ENCODE measurements around the gene ST13.
A peak's percentile ranks its signal among the peaks of the same experiment; 100 is the strongest.
"Not testable (repeated sequence)": the region's sequence is repeated elsewhere in the genome, so short reads cannot be mapped to it uniquely, and the experiment has no call there.

Gene ST13

DNA sequence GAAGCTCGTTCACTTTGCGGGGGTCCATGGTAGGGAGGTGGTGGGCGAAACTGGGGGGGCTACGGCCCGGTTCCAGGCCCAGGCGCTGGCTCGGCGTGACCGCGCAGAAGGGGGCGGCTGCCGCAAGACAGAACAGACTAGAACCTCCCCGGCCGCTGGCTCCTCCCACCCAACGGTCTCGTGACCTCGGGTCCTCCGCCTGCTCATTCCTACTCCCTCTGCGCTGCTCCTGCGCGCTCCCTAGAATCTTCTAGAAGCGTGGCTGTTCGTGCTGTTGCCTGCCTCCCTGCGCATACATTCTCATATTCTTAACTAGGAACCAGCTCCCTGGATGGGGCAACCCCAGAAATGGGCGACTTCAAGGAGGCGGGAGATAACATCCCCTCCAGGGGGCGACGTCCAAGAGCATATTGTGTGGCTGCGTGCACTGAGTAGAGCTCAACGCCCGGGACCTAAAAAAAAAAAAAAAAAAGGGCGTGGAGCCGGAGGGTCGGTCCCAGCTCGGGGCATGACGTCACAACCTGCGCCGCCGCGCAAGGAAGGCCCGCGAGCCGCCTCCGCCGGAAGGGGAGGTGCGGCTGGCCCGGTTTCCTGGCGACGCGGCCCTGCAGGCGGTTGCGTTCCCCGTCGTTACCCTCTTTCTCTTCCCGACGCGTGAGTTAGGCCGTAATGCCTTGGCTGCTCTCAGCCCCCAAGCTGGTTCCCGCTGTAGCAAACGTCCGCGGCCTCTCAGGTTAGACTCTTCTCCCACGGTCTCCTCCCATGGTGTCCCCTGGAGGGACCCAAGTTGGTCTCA, at the start of gene ST13, which contains the start of gene XPNPEP3:
ST13 (minus strand) TSS at position 127 of the 796 bp plus-strand sequence; CDS start at position 28, 99 bp downstream.
XPNPEP3 (plus strand) TSS at position 636 of the 796 bp plus-strand sequence; CDS start at position 670, 34 bp downstream.
- DNase-seq (ENCODE audit: low spot score): peak; percentile 95

GRCh38 chr22:40904101-40904500, 47.7 kb upstream of the ST13 start:
- no peak for DNase-seq (ENCODE audit: low spot score)

DNA sequence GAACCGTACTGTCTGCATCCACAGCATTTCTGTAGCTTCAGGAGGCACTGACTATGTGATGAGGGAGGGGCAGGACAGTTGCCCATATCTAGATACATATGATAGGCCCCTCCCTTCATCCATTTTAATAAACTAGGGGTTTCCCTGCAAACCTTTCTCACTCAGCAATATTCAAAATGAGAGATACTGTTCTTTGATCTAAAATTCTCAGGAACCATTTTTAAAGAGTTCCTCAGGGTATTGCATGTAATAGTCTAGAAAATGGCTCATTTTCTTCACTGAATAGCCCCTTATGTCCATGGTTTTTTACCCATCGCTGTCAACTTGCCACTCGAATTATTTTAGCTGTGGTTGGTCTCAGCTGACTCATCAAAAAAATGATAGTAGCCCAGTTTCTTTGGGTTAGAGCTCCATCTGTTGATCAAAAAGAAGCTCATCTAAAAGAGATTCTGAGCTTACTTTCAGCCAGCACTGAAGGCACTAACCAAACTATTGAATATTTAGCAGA, 42.5 kb upstream of the ST13 start:
- peak; percentile 30 for DNase-seq (ENCODE audit: low spot score)

DNA sequence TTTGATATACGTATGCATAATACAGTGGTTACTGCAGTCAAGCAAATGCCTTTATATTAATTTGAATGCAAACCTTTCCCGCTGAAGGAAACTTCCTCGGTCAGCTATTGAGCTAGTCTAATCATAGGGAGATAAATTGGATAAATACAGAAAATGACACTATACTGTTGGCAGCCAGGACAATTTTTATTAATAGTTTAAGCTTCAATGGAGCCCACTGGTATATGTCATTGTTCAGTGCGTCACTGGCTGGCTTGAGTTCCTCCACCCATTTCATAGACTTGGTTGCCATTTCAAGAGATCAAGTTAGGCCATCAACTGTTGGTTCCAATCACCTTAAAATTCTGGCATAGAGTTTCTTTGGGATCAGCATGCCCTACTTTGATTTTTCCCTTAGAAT, 38.0 kb upstream of the ST13 start:
- DNase-seq (ENCODE audit: low spot score): no peak

DNA sequence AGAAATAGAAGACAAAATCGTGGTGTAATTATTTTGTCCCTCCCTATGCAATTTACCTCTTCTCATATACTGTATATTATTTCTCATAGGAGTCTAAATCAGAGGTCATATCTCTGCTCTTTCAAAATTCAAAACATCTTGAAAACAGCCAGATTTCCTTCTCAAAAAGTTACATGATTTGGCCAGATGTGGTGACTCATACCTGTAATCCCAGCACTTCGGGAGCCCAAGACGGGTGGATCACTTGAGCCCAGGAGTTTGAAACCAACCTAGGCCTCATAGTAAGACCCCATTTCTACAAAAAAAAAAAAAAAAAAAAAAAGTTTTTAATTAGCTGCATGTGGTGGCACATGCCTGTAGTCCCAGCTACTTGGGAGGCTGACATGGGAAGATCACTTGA, 34.4 kb upstream of the ST13 start:
- DNase-seq (ENCODE audit: low spot score): no peak

GRCh38 chr22:40889116-40889515, 32.7 kb upstream of the ST13 start:
- DNase-seq (ENCODE audit: low spot score): no peak

- DNase-seq (ENCODE audit: low spot score): no peak
Measured at GRCh38 chr22:40878922-40879321, 22.5 kb upstream of the ST13 start.

- no peak for DNase-seq (ENCODE audit: low spot score)
Measured at GRCh38 chr22:40877488-40877887, 21.0 kb upstream of the ST13 start.

GRCh38 chr22:40876907-40877306, 20.5 kb upstream of the ST13 start:
- no peak for DNase-seq (ENCODE audit: low spot score)

GRCh38 chr22:40875111-40875510, 18.7 kb upstream of the ST13 start:
- DNase-seq (ENCODE audit: low spot score): no peak

GRCh38 chr22:40874016-40874415, 17.6 kb upstream of the ST13 start:
- DNase-seq (ENCODE audit: low spot score): no peak

GRCh38 chr22:40868379-40868778, 11.9 kb upstream of the ST13 start:
- DNase-seq (ENCODE audit: low spot score): not testable (repeated sequence)

GRCh38 chr22:40867109-40867508, 10.7 kb upstream of the ST13 start:
- DNase-seq (ENCODE audit: low spot score): no peak

GRCh38 chr22:40862537-40862936, 6.1 kb upstream of the ST13 start:
- DNase-seq (ENCODE audit: low spot score): no peak

DNA sequence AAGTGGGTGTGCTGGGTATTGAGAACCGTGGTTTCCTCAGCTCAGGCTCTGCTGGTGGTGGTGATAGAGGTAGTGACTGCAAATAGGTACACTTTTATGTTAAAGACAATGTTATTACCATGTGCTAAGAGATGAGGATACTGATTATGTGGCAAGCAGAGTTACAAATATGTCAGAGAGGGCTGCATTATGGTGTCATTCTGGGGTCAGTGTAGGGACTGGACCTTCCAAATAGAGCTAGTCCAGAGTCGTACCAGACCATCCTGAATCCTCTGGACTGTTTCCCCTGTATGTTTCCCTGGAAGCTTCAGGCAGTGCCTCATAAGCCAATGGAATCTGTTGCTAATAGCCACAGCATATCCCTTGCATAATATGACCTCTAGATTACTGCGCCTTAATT, 5.6 kb upstream of the ST13 start, which contains the start of gene DNAJB7:
DNAJB7 (minus strand) TSS at position 101 of the 400 bp plus-strand sequence. CDS start 119 bp downstream, outside the sequence.
- no peak for DNase-seq (ENCODE audit: low spot score)

DNA sequence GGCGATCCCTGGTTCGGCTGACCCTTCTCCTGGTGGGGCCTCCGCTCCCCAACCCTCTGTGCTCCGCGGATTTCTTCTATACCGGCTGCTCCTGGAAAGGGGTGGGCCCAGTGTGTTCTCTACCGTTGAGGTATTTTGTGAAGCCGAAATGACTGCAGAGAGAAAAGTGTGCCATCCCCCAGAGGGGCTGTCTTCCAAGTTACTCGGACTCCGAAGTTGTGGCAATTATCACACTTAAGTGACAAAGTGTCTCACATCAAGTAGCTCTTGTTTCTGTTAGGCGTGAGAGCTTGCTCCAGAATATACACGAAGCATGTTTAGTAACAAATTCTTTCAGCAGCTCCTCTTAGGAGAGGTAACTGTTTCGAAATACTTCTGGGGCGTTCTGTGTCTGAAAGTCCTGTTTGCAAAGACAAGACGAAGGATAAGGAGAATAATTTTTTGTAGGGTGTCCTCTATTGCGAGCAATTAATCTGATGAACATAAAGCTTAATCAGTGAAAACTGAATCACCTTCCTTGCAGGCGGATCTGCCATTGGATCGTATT, 943 bp upstream of the ST13 start:
- no peak for DNase-seq (ENCODE audit: low spot score)

DNA sequence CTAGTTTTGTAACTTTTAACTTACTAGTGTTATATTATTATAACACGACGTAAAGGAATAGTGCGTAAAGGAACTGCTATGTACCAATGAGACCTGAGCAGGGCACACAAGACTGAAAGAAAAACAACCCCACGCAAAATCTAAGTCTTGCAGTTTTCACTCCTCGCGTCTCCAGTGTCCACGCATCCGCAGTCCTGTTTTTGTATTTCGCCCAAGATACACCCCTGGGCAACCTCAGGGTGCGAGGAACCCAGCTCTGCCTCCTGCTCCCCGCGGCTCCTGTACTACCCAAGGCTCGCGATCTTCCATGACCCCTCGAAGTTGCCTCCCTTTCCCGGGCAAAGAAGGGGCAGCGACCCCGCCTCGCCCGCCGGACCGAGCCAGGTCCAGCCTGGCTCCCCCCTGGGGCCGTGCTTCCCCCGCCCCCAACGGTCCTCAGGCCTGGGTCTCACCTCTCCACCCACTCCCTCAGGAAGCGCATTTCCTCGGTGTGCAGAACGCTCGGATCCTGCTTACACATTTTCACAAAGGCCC, 393 bp downstream of the ST13 start:
- peak; percentile 59 for DNase-seq (ENCODE audit: low spot score)

GRCh38 chr22:40855071-40855978, 1.1 kb downstream of the ST13 start:
- DNase-seq (ENCODE audit: low spot score): no peak

DNA sequence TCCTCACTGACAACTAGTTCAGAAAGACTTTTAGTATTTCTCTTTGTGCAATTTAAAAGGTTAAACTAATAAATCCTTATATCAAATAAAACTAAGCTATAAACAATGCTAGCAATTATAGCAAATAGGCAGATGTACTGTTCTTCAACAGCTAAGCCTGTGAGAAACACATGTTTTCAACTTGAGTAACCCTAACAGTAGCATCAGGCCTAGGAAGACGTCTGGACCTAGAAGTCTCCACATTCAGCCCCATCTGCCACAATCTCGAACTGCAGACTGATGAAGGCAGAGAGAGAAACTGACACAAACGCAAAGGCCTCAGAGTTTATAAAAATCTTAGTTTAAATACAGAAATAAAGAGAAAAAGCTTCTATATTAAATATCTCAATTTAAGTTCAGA, 2.5 kb downstream of the ST13 start:
- no peak for DNase-seq (ENCODE audit: low spot score)

- no peak for DNase-seq (ENCODE audit: low spot score)
Measured at GRCh38 chr22:40853333-40853732, 3.1 kb downstream of the ST13 start.

GRCh38 chr22:40845816-40846215, 10.6 kb downstream of the ST13 start:
- DNase-seq (ENCODE audit: low spot score): not testable (repeated sequence)

DNA sequence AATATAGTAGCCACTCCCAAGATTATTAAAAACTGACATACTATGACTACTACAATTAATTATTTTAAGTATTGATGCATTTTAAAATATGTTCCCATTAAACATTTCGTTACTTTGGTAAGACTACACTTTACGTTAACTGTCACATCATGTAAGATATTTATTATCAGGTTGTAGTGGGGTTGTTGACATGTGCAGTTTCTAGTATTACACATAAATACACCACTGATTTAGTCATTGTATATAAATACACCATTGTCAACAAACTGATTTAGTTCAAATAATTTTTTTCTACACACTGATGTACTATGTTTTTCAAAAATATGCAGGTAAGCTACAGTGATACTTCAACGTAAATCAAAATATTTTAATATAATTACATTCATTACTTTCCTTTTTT, 11.5 kb downstream of the ST13 start:
- no peak for DNase-seq (ENCODE audit: low spot score)

All from iPS-NIHi11 (cell line).